Adipocyte (in vitro differentiated cells): ENCODE data around the gene LAMB3.

ENCODE experiments used
- DNase-seq: peaks from one replicate; pipeline ENCODE4 v3.0.0-alpha.2; 2015; ENCODE audit warnings: low read depth
- H3K27me3 ChIP-seq: replicated peaks from 2 replicates; pipeline ENCODE4 v1.7.0; 2013; ENCODE audit warnings: mild to moderate bottlenecking, low read length, moderate library complexity; ENCODE audit not compliant: control insufficient read depth, insufficient read depth
- H3K36me3 ChIP-seq: 2 replicates; pipeline ENCODE4 v1.7.0; 2013; ENCODE audit warnings: low read length, mild to moderate bottlenecking, moderate library complexity; ENCODE audit not compliant: control insufficient read depth, insufficient read depth, severe bottlenecking
- H3K4me1 ChIP-seq: 2 replicates; pipeline ENCODE4 v1.7.0; 2013; ENCODE audit warnings: mild to moderate bottlenecking, low read length, moderate library complexity; ENCODE audit not compliant: control insufficient read depth, insufficient read depth
- H3K4me3 ChIP-seq: 2 replicates; pipeline ENCODE4 v1.7.0; 2013; ENCODE audit warnings: mild to moderate bottlenecking, low read length, moderate library complexity
- H3K9ac ChIP-seq: 2 replicates; pipeline ENCODE4 v1.7.0; 2013; ENCODE audit warnings: mild to moderate bottlenecking, low read length, moderate library complexity
- H3K9me3 ChIP-seq: 2 replicates; pipeline ENCODE4 v1.7.0; 2013; ENCODE audit warnings: mild to moderate bottlenecking, low read length, moderate library complexity; ENCODE audit not compliant: control insufficient read depth

LAMB3 gene

GRCh38 chr1:209629621-209630382 lies 22.4 kb downstream of the LAMB3 start:
- Histone ChIP-seq H3K36me3 (peaks cover 6% of the 10 kb centered on the region), H3K4me3 (no peak overlapping the region), H3K9me3 (no peaks in the 10 kb centered on the region), H3K27me3 (no peaks in the 10 kb centered on the region), H3K4me1 (peaks cover 7% of the 10 kb centered on the region), H3K9ac (no peak overlapping the region)
- DNase-seq = no peak

GRCh38 chr1:209628618-209629299 lies 23.5 kb downstream of the LAMB3 start:
- Histone ChIP-seq H3K36me3 (peaks cover 6% of the 10 kb centered on the region), H3K4me1 (peaks cover 7% of the 10 kb centered on the region), H3K9ac (no peak overlapping the region), H3K27me3 (no peaks in the 10 kb centered on the region), H3K4me3 (no peak overlapping the region), H3K9me3 (no peaks in the 10 kb centered on the region)
- no peak for DNase-seq

- Histone ChIP-seq H3K9ac (no peak overlapping the region), H3K27me3 (no peaks in the 10 kb centered on the region), H3K36me3 (peaks cover 11% of the 10 kb centered on the region), H3K4me3 (no peak overlapping the region), H3K9me3 (no peaks in the 10 kb centered on the region), H3K4me1 (peaks cover 7% of the 10 kb centered on the region)
- DNase-seq = peak; percentile 82
Observed at GRCh38 chr1:209627732-209628196, 24.5 kb downstream of the LAMB3 start.

- H3K4me1 ChIP-seq = peaks cover 7% of the 10 kb centered on the region
- no peak overlapping the region for H3K4me3 ChIP-seq
Observed at GRCh38 chr1:209627027-209627731, 25.0 kb downstream of the LAMB3 start.

GRCh38 chr1:209626346-209627026 lies 25.7 kb downstream of the LAMB3 start:
- no peak for DNase-seq
- Histone ChIP-seq H3K27me3 (no peaks in the 10 kb centered on the region), H3K9me3 (no peaks in the 10 kb centered on the region), H3K4me1 (peaks cover 7% of the 10 kb centered on the region), H3K9ac (no peak overlapping the region), H3K36me3 (peaks cover 20% of the 10 kb centered on the region), H3K4me3 (no peak overlapping the region)

More at GRCh38 chr1:209627027-209627731, 25.0 kb downstream of the LAMB3 start:
- H3K36me3 ChIP-seq = peaks cover 17% of the 10 kb centered on the region
- DNase-seq = no peak
- H3K9ac ChIP-seq = no peak overlapping the region
- no peaks in the 10 kb centered on the region for H3K27me3 ChIP-seq
- no peaks in the 10 kb centered on the region for H3K9me3 ChIP-seq

- Histone ChIP-seq H3K4me3 (no peak overlapping the region), H3K27me3 (no peaks in the 10 kb centered on the region)
Observed at GRCh38 chr1:209625791-209626285, 26.4 kb downstream of the LAMB3 start.

GRCh38 chr1:209624558-209625549 lies 27.4 kb downstream of the LAMB3 start:
- H3K9me3 ChIP-seq = no peaks in the 10 kb centered on the region
- DNase-seq = no peak
- peaks cover 20% of the 10 kb centered on the region for H3K36me3 ChIP-seq
- no peaks in the 10 kb centered on the region for H3K27me3 ChIP-seq
- no peak overlapping the region for H3K4me3 ChIP-seq
- no peak overlapping the region for H3K9ac ChIP-seq
- H3K4me1 ChIP-seq = peaks cover 14% of the 10 kb centered on the region

More at GRCh38 chr1:209625791-209626285, 26.4 kb downstream of the LAMB3 start:
- no peak for DNase-seq
- no peak overlapping the region for H3K9ac ChIP-seq
- H3K9me3 ChIP-seq = no peaks in the 10 kb centered on the region
- H3K4me1 ChIP-seq = peaks cover 7% of the 10 kb centered on the region
- H3K36me3 ChIP-seq = peaks cover 20% of the 10 kb centered on the region

GRCh38 chr1:209622841-209623829 lies 29.1 kb downstream of the LAMB3 start:
- Histone ChIP-seq H3K4me1 (peaks cover 16% of the 10 kb centered on the region), H3K27me3 (no peaks in the 10 kb centered on the region), H3K36me3 (peaks cover 20% of the 10 kb centered on the region), H3K9ac (no peak overlapping the region), H3K4me3 (no peak overlapping the region), H3K9me3 (no peaks in the 10 kb centered on the region)
- DNase-seq = no peak
